ENCODE results near the gene GRM7. TPM values are rescaled to one million over a fixed set of nuclear protein-coding genes. Genes with fewer than 3 reads are reported as not detected.

Gene GRM7
- total RNA-seq, 1 experiment from 2014 or later, result 0.04 TPM

DNA sequence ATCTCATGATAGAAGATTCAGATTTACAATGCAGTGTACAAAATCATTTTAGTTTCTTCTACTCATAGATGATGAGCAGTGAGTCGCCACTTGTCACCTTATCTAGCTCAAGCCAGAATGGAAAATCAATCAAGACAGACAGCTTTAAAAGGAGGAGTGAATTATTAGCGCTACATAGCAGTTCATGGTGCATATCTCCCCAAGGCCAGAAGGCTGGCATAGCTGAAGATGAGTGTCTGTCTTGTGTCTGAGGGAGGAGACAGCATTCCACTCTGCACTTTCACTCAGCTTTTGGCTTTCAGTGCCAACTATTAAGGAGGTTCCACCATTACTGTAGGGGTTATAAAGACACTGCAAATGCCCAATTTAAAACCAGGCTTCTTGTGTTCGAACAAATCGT, 836.6 kb downstream of the GRM7 start:
- H3K27ac ChIP-seq, result no peak overlapping the region
- no peaks in the 10 kb centered on the region for H3K9me3 ChIP-seq (replicated peaks)
- H3K4me3 ChIP-seq, result no peak overlapping the region
- H3K27me3 ChIP-seq, result no peaks in the 10 kb centered on the region
- no peaks in the 10 kb centered on the region for H3K36me3 ChIP-seq
- H3K4me1 ChIP-seq, result peaks cover 3% of the 10 kb centered on the region; the same call in 1 of the 2 replicates
- DNase-seq, result no peak

- DNase-seq, result peak in 1 of 2 experiments; percentile 9
- Histone ChIP-seq H3K36me3 (no peaks in the 10 kb centered on the region), H3K4me1 (peaks cover 3% of the 10 kb centered on the region; the same call in 1 of the 2 replicates), H3K27me3 (no peaks in the 10 kb centered on the region), H3K9me3 (replicated peaks) (no peaks in the 10 kb centered on the region), H3K27ac (no peak overlapping the region), H3K4me3 (no peak overlapping the region)
These were observed 839.6 kb downstream of the GRM7 start for GRCh38 chr3:7700539-7700938.

- Histone ChIP-seq H3K4me3 (no peak overlapping the region), H3K9me3 (replicated peaks) (no peaks in the 10 kb centered on the region), H3K36me3 (no peaks in the 10 kb centered on the region), H3K27ac (no peak overlapping the region), H3K27me3 (no peaks in the 10 kb centered on the region), H3K4me1 (peaks cover 3% of the 10 kb centered on the region; the same call in 1 of the 2 replicates)
- DNase-seq, result peak; percentile 5 to 35
These were observed 840.1 kb downstream of the GRM7 start for GRCh38 chr3:7700977-7701376.

DNA sequence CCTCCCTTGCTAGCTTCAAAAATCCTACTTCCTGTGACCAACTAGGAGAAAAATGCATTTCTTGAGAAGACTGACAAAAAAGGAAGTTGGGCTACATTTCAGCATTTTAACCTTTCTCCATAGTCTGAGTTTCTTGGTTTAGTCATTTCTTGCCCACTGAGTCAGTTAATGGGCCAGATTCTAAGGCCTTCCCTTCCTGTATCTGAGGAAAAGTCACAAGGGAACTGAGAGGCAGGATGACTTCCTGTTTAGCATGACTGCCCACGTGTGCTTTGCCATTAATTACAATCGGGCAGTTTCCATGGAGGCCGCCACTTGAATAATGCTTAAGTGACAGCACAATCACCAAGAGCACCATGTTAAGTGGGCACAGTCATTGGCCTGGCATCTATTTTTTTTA, 846.3 kb downstream of the GRM7 start:
- Histone ChIP-seq H3K9me3 (replicated peaks) (no peaks in the 10 kb centered on the region), H3K27ac (no peak overlapping the region)

GRCh38 chr3:7709376-7710082, 848.6 kb downstream of the GRM7 start:
- Histone ChIP-seq H3K9me3 (replicated peaks) (no peaks in the 10 kb centered on the region), H3K27me3 (peaks cover 3% of the 10 kb centered on the region; the same call in 1 of the 2 replicates), H3K27ac (no peak overlapping the region), H3K36me3 (no peaks in the 10 kb centered on the region), H3K4me3 (no peak overlapping the region), H3K4me1 (no peaks in the 10 kb centered on the region)
- DNase-seq, result no peak

More for the DNA sequence above, 846.3 kb downstream of the GRM7 start:
- Histone ChIP-seq H3K4me3 (no peak overlapping the region), H3K36me3 (no peaks in the 10 kb centered on the region), H3K27me3 (no peaks in the 10 kb centered on the region; the same call in 1 of the 2 replicates), H3K4me1 (no peaks in the 10 kb centered on the region)
- DNase-seq, result no peak

- Histone ChIP-seq H3K36me3 (no peaks in the 10 kb centered on the region), H3K4me1 (no peaks in the 10 kb centered on the region), H3K27ac (no peak overlapping the region), H3K9me3 (replicated peaks) (no peaks in the 10 kb centered on the region), H3K4me3 (no peak overlapping the region), H3K27me3 (peaks cover 4% of the 10 kb centered on the region; the same call in 1 of the 2 replicates)
- no peak for DNase-seq
These were observed 849.4 kb downstream of the GRM7 start for GRCh38 chr3:7710284-7710683.

GRCh38 chr3:7713724-7714123, 852.8 kb downstream of the GRM7 start:
- Histone ChIP-seq H3K9me3 (replicated peaks) (no peaks in the 10 kb centered on the region), H3K36me3 (no peaks in the 10 kb centered on the region), H3K27ac (no peak overlapping the region), H3K27me3 (0 out of 2 replicates have a peak, but pooled peaks cover 4% of the 10 kb centered on the region), H3K4me3 (no peak overlapping the region), H3K4me1 (no peaks in the 10 kb centered on the region)
- DNase-seq, result no peak

GRCh38 chr3:7720649-7721297, 859.9 kb downstream of the GRM7 start:
- H3K27me3 ChIP-seq, result no peaks in the 10 kb centered on the region
- no peaks in the 10 kb centered on the region for H3K9me3 ChIP-seq (replicated peaks)
- no peaks in the 10 kb centered on the region for H3K4me1 ChIP-seq
- no peak for DNase-seq
- H3K36me3 ChIP-seq, result no peaks in the 10 kb centered on the region
- H3K27ac ChIP-seq, result no peak overlapping the region
- no peak overlapping the region for H3K4me3 ChIP-seq

GRCh38 chr3:7721869-7722268, 861.0 kb downstream of the GRM7 start:
- Histone ChIP-seq H3K27me3 (no peaks in the 10 kb centered on the region), H3K36me3 (no peaks in the 10 kb centered on the region), H3K27ac (no peak overlapping the region), H3K4me1 (no peaks in the 10 kb centered on the region), H3K9me3 (replicated peaks) (no peaks in the 10 kb centered on the region), H3K4me3 (no peak overlapping the region)
- no peak for DNase-seq

DNA sequence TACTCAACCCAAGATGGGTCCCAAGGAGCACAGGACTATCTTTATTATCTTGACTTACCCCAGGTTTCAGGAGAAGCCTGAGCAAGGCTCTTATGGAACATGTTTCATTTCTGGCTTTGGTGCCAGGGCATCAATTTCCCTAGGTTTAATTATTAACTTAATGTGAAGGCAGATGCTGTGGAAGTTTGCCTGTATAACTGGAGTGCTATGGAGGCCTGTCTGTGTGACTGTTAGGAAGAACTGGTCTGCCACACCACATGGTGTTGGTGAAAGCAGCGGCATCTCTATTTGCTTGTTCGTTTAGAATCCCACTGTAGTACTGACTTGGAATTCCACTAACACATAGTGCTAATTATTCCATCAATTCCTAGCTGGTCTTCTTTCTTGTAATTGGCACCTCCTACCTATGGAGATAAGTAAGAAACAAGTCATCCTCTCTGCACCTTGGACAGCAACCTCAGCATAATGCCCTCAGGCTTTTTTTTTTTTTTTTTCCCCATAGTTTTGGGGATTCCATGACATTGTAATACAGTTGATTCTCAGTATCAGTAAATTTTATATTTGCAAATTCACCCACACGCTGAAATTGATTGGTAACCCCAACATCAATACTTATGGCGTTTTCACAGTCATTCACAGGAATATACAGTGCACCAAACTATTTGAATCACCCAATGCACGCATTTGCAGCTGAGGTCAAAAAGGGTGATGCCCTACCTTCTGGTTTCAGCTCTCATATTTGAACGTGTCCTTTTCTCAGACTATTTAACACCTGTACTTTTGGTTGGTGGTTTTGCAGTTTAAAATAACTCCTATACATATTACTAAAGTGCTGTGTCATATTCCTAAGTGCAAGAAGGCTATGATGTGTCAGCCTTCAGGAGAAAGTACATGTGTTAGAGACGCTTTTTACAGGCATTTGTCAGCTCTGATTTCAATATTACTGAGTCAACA, 867.9 kb downstream of the GRM7 start:
- H3K27me3 ChIP-seq, result no peaks in the 10 kb centered on the region
- H3K4me3 ChIP-seq, result no peak overlapping the region
- no peak for DNase-seq
- H3K36me3 ChIP-seq, result no peaks in the 10 kb centered on the region
- no peak overlapping the region for H3K27ac ChIP-seq
- H3K9me3 ChIP-seq (replicated peaks), result no peaks in the 10 kb centered on the region
- no peaks in the 10 kb centered on the region for H3K4me1 ChIP-seq

DNA sequence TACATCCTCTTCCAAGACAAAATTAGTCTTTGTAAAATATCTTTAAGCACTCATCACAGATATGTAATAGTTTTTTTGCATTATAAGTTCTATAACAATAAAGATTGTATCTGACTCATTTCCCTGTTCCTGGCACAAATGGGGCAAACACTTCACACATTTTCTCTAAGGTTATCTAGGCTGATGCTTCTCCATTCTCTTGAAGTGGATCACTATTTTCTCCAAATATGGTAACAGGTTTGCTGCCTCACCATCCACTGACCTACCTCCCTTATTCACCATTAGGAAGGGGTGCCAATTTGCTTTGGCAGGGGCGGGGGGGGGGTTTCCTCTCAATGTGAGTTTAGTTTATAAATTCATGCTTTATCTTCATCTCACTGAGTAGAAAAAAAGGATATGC, 873.0 kb downstream of the GRM7 start:
- no peaks in the 10 kb centered on the region for H3K36me3 ChIP-seq
- no peaks in the 10 kb centered on the region for H3K9me3 ChIP-seq (replicated peaks)
- no peaks in the 10 kb centered on the region for H3K4me1 ChIP-seq
- H3K27ac ChIP-seq, result no peak overlapping the region
- DNase-seq, result no peak
- H3K4me3 ChIP-seq, result no peak overlapping the region
- H3K27me3 ChIP-seq, result no peaks in the 10 kb centered on the region

DNA sequence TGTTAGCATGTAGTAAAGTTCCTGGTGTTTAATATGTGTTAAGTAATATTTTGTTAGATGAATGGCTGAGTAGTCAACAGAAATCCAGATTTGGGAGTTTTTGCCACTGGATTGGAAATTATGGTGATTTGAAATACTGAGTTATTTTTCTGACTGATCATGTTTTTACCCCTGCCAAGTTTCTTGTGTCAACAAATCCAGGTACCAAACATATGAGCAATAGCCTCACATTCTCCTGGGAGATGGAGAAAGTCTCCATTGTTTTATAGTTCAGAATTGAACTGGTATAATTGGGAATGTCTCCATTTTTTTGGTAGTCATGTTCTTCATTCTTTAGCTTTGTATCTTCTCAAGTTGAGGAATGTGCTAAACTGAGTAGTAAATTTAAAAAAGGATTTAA, 873.5 kb downstream of the GRM7 start:
- H3K4me3 ChIP-seq, result no peak overlapping the region
- no peaks in the 10 kb centered on the region for H3K36me3 ChIP-seq
- H3K4me1 ChIP-seq, result no peaks in the 10 kb centered on the region
- no peak for DNase-seq
- no peaks in the 10 kb centered on the region for H3K9me3 ChIP-seq (replicated peaks)
- H3K27me3 ChIP-seq, result no peaks in the 10 kb centered on the region
- H3K27ac ChIP-seq, result no peak overlapping the region

DNA sequence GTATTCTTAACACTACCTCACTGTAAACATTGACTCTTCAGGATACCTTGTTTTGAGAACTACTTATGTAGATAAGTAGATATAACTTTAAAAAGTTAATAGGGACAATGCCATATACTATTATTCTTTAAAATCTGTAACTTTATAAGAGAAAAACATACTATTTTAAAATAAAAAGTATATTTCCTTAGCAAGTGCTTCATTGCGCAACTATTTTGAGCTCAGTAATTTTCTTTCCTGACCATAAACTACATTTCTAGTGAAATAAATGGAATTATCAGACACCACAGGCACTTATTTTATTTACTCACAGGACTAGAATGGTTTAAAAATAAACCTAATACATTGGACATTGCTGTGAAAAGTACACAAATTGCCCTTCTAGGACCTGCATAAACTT, 876.3 kb downstream of the GRM7 start:
- no peaks in the 10 kb centered on the region for H3K9me3 ChIP-seq (replicated peaks)
- H3K27ac ChIP-seq, result no peak overlapping the region
- H3K4me3 ChIP-seq, result no peak overlapping the region
- DNase-seq, result no peak
- H3K4me1 ChIP-seq, result no peaks in the 10 kb centered on the region
- H3K36me3 ChIP-seq, result no peaks in the 10 kb centered on the region
- no peaks in the 10 kb centered on the region for H3K27me3 ChIP-seq

- H3K36me3 ChIP-seq, result no peaks in the 10 kb centered on the region
- H3K9me3 ChIP-seq (replicated peaks), result no peaks in the 10 kb centered on the region
- H3K27me3 ChIP-seq, result no peaks in the 10 kb centered on the region
- no peak overlapping the region for H3K4me3 ChIP-seq
- DNase-seq, result no peak
- no peak overlapping the region for H3K27ac ChIP-seq
- H3K4me1 ChIP-seq, result no peaks in the 10 kb centered on the region
These were observed 878.8 kb downstream of the GRM7 start for GRCh38 chr3:7739754-7740153.

DNA sequence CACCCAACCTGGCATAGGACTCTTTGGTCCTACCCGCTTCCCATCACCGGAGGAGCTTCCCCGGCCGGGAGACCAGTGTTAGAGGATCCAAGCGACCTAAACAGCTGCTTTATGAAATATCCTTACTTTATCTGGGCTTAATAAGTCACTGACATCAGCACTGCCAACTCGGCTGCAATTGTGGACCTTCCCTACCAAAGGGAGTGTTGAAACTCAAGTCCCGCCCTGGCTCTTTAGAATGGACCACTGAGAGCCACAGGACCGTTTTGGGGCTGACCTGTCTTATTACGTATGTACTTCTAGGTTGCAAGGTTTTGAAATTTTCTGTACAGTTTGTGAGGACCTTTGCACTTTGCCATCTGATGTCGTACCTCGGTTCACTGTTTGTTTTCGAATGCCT, 879.5 kb downstream of the GRM7 start:
- no peak overlapping the region for H3K4me3 ChIP-seq
- no peak for DNase-seq
- no peaks in the 10 kb centered on the region for H3K4me1 ChIP-seq
- no peaks in the 10 kb centered on the region for H3K36me3 ChIP-seq
- no peaks in the 10 kb centered on the region for H3K9me3 ChIP-seq (replicated peaks)
- H3K27me3 ChIP-seq, result no peaks in the 10 kb centered on the region
- H3K27ac ChIP-seq, result no peak overlapping the region
